ENCODE measurements around the gene CCDC51. TPM values are rescaled to one million over a fixed set of nuclear protein-coding genes. Genes with fewer than 3 reads are reported as not detected.

The CCDC51 gene
- total RNA-seq, 2 donors from 2014 or later: 13.0 to 23.3 TPM

DNA sequence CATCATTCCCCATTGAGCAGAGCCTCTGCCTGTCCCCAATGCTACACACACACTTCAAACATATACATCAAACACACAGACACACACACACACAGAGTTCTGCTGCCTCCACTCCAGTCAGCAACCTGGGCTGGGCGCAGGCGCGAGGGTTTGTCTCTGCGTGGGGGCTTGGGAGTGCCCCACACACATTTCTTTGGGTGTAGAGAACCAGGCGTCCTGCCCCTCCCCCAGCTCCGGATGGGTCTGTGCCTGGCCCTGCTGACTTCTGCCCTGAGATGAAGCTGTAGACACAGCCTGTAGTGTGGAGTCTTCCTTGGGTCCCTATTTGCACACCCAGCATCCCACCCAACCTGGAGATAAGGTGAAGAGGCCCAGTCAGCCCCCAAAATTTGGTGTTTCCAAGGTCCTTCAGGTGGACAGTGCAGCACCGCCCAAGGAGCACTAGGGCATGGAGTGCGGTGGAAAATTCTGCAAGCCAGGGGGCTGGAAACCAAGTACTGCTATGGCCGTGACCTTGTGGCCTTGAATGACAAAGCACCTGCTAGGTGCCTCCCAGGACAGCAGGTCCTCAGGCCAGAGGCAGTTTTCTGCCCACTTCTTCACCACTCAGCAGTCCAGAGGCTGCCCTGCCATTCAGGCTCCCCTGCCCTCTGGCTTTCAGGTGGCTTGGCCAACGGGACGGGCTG, 41.1 kb downstream of the CCDC51 start:
- peaks cover 6 to 7% of the 10 kb centered on the region in 2 donors for H3K27me3 Mint-ChIP-seq
- ATAC-seq (no peak), DNase-seq (ENCODE audit: low spot score) (no peak)
- H3K4me3 Mint-ChIP-seq: no peak overlapping the region
- H3K4me1 Mint-ChIP-seq (ENCODE audit: low read depth in 2 of 2): peaks cover 0 to 4% of the 10 kb centered on the region in 2 donors
- no peaks in the 10 kb centered on the region for H3K9me3 Mint-ChIP-seq
- H3K27ac Mint-ChIP-seq: no peak overlapping the region
- H3K36me3 Mint-ChIP-seq: no peaks in the 10 kb centered on the region

DNA sequence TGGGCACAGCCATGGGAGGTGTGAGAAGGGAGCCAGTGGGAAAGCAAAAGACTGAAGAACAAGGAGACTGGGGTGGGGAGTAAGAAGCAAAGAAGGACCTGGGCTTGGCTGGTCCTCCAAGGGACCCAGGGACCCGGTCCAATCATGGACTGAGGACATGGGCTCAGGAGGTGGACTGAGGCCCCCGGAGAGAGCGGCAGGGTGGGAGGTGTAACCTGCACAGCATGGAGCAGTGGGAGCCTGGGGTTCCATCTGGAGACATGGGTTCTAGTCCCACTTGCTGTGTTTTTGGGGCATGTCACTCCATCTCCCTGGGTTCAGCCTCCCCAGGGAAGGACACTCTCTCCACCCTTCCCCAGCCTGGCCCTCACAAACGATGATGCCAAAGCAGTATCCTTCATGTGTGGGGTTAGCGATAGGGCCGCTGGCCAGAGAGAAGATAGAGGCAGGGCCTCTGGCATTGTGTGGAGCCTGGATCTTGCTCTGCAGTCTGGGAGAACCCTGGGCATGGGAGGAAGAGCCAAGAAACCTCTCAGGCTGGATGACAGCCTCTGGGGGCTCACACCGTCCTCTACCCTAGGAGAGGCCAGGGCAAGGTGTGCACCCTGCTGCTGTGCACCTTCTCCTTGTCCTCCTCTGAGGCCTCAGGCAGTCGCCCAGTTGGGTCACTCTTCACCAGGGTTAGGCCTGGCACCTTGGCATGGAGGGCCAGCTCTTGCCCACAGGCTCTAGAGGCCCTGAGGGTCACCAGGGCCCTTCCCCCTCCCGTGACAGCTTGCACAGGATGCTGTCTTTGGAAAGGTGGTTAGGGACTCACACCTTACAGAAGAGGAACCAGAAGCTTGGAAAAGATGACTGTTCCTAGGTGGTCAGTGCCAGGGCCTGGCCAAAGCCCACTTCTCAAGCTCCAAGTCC, 41.9 kb downstream of the CCDC51 start:
- Mint-ChIP-seq H3K4me3 (no peak overlapping the region), H3K9me3 (no peaks in the 10 kb centered on the region)

DNA sequence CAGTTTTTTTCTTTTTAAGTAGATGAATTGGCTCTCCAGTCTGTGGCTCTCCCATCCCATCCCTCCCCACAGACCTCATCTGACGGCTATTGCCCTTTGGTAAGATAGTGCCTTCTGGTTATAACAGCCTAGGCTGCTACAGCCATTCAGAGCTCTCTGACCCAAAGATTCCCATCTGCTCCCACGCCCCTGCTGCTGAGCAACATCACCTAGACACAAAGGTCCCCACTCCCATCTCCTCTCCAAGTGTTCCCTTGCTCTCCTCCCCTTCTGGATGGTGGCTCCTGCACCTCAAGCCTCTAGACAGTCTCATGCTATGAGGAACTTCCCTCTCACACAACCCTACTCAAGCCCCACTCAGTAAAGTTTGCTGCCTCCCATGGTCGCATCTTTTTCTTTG, 44.2 kb downstream of the CCDC51 start:
- Mint-ChIP-seq H3K36me3 (no peaks in the 10 kb centered on the region), H3K9me3 (no peaks in the 10 kb centered on the region), H3K27ac (no peak overlapping the region), H3K4me3 (no peak overlapping the region), H3K4me1 (ENCODE audit: low read depth in 2 of 2) (peaks cover 0 to under 1% of the 10 kb centered on the region in 2 donors), H3K27me3 (peaks cover 16 to 18% of the 10 kb centered on the region in 2 donors)
- DNase-seq (ENCODE audit: low spot score) (no peak), ATAC-seq (no peak)

More for the DNA sequence above, 41.9 kb downstream of the CCDC51 start:
- no peak overlapping the region for H3K27ac Mint-ChIP-seq
- peaks cover 0 to 4% of the 10 kb centered on the region in 2 donors for H3K4me1 Mint-ChIP-seq (ENCODE audit: low read depth in 2 of 2)
- peaks cover 6 to 7% of the 10 kb centered on the region in 2 donors for H3K27me3 Mint-ChIP-seq
- ATAC-seq: no peak
- no peak for DNase-seq (ENCODE audit: low spot score)
- no peaks in the 10 kb centered on the region for H3K36me3 Mint-ChIP-seq

DNA sequence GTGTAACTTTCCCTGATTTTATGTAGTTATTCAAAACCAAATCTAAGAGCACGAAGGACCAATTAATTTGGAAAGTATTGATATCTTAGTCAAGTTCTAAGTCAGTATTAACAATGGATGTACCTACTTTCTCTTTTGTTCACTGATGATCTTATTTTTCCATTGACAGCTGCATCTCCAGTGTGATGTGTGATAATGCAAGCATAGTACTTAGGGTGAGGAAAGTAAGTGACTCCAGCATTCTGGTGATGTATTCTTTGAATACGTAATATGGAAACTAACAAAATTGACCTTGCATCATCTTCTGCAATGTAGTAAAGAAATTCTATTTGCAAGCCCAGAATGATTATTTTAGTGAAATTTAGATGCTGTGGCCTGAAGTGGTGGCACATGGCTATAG, 45.5 kb downstream of the CCDC51 start:
- peaks cover 16 to 18% of the 10 kb centered on the region in 2 donors for H3K27me3 Mint-ChIP-seq
- no peaks in the 10 kb centered on the region for H3K9me3 Mint-ChIP-seq
- H3K36me3 Mint-ChIP-seq: no peaks in the 10 kb centered on the region
- H3K4me1 Mint-ChIP-seq (ENCODE audit: low read depth in 2 of 2): no peaks in the 10 kb centered on the region
- H3K27ac Mint-ChIP-seq: no peak overlapping the region
- ATAC-seq: peak in 1 of 2 donors; percentile 20
- H3K4me3 Mint-ChIP-seq: no peak overlapping the region
- DNase-seq (ENCODE audit: low spot score): no peak

DNA sequence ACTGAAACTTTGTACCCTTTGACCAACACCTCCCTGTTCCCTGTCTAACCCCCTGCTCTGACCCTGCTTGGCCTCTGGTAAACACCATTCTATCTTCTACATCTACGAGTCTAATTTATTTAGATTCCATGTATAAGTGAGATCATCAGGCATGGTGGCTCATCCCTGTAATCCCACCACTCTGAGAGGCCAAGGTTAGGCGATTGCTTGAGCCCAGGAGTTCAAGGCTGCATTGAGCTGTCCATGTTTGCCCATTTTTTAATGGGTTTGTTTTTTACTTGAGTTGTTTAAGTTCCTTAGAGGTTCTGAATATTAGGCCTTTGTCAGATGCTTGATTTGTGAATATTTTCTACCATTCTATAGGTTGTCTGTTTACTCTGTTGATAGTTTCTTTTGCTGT, 51.0 kb downstream of the CCDC51 start:
- ATAC-seq (no peak), DNase-seq (ENCODE audit: low spot score) (no peak)
- H3K4me1 Mint-ChIP-seq (ENCODE audit: low read depth in 2 of 2): no peaks in the 10 kb centered on the region
- H3K27me3 Mint-ChIP-seq: peaks cover 21 to 62% of the 10 kb centered on the region in 2 donors
- H3K27ac Mint-ChIP-seq: no peak overlapping the region
- no peaks in the 10 kb centered on the region for H3K36me3 Mint-ChIP-seq
- H3K9me3 Mint-ChIP-seq: no peaks in the 10 kb centered on the region
- no peak overlapping the region for H3K4me3 Mint-ChIP-seq

DNA sequence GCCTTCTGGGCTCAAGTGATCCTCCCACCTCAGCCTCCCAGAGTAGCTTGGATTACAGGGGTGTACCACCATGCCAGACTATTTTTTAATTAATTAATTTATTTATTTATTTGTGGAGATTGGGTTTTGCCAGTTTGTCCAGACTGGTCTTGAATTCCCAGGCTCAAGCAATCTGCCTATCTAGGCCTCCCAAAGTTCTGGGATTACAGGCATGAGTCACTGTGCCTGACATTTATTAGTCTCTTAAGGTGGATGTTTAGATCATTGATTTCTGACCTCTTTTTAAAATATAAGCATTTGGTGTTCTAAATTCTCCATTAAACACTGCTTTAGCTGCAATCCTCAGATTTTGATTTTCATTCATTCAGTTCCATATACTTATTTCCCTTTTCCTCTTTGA, 52.3 kb downstream of the CCDC51 start:
- no peak for DNase-seq (ENCODE audit: low spot score)
- Mint-ChIP-seq H3K27ac (no peak overlapping the region), H3K36me3 (no peaks in the 10 kb centered on the region), H3K4me1 (ENCODE audit: low read depth in 2 of 2) (no peaks in the 10 kb centered on the region), H3K4me3 (no peak overlapping the region), H3K27me3 (peaks cover 25 to 69% of the 10 kb centered on the region in 2 donors), H3K9me3 (no peaks in the 10 kb centered on the region)
- no peak for ATAC-seq

Other genes starting within 250 kb of the CCDC51 start
- not detected for gene CAMP, start 216.6 kb downstream of the CCDC51 start, total RNA-seq
- gene ZNF589, start 199.0 kb downstream of the CCDC51 start, total RNA-seq: 10 to 100 TPM; 23.9 to 51.3 TPM
- gene NME6, start 138.8 kb downstream of the CCDC51 start, total RNA-seq: 10 to 100 TPM; 35.7 to 48.9 TPM
- gene SPINK8, start 106.5 kb downstream of the CCDC51 start, total RNA-seq: not detected
- not detected for gene FBXW12, start 67.9 kb downstream of the CCDC51 start, total RNA-seq
- gene PLXNB1, start 10.0 kb downstream of the CCDC51 start, total RNA-seq: 1 to 10 TPM; 5.9 to 9.6 TPM
- 100 to 1,000 TPM; 202 to 217 TPM for gene TMA7, start 138 bp upstream of the CCDC51 start, total RNA-seq
- 10 to 100 TPM; 14.0 to 26.2 TPM for gene ATRIP, start 6.6 kb upstream of the CCDC51 start, total RNA-seq
- gene SHISA5, start 64.1 kb upstream of the CCDC51 start, total RNA-seq: 100 to 1,000 TPM in 1 of 2 donors, 10 to 100 TPM in 1; 88.4 to 126 TPM
- 10 to 100 TPM; 11.1 to 27.4 TPM for gene PFKFB4, start 116.7 kb upstream of the CCDC51 start, total RNA-seq
- gene UCN2, start 123.7 kb upstream of the CCDC51 start, total RNA-seq: not detected
- gene COL7A1, start 155.2 kb upstream of the CCDC51 start, total RNA-seq: 1 to 10 TPM; 1.5 to 1.8 TPM
- 100 to 1,000 TPM; 171 to 211 TPM for gene UQCRC1, start 169.5 kb upstream of the CCDC51 start, total RNA-seq
- gene TMEM89, start 181.7 kb upstream of the CCDC51 start, total RNA-seq: not detected
- gene SLC26A6, start 195.3 kb upstream of the CCDC51 start, total RNA-seq: 10 to 100 TPM; 31.3 to 62.4 TPM
- gene CELSR3, start 222.8 kb upstream of the CCDC51 start, total RNA-seq: 10 to 100 TPM in 1 of 2 donors, 1 to 10 TPM in 1; 4.4 to 20.1 TPM
- 10 to 100 TPM; 22.7 to 37.0 TPM for gene NCKIPSD, start 245.8 kb upstream of the CCDC51 start, total RNA-seq